Memory B cell (primary cell): ENCODE data around the gene NRXN3.

Experiments used
- ATAC-seq: fragments of 150-1000 bp; cut with Tn5 transposase; 2 replicates; pipeline ENCODE4 v1.10.0; 2021; ENCODE audit warnings: low read depth, mild to moderate bottlenecking, moderate library complexity
- DNase-seq, 2 donors: peaks; one replicate each; pipeline ENCODE4 v3.0.0; 2022; ENCODE audit warnings: low spot score in 2 of 2
- H3K27ac Mint-ChIP-seq: one replicate; pipeline ENCODE4 v1.8.0; 2022; ENCODE audit warnings: mild to moderate bottlenecking, moderate library complexity, mixed read lengths
- H3K27me3 Mint-ChIP-seq: one replicate; pipeline ENCODE4 v1.8.0; 2022; ENCODE audit warnings: mixed read lengths
- H3K36me3 Mint-ChIP-seq: one replicate; pipeline ENCODE4 v1.8.0; 2022; ENCODE audit warnings: mild to moderate bottlenecking, mixed read lengths
- H3K4me1 Mint-ChIP-seq: one replicate; pipeline ENCODE4 v1.8.0; 2022; ENCODE audit warnings: mixed read lengths
- H3K4me3 Mint-ChIP-seq: one replicate; pipeline ENCODE4 v1.8.0; 2022; ENCODE audit warnings: mild to moderate bottlenecking, moderate library complexity, mixed read lengths
- H3K9me3 Mint-ChIP-seq: one replicate; pipeline ENCODE4 v1.8.0; 2022; ENCODE audit warnings: mixed read lengths

The NRXN3 gene

DNA sequence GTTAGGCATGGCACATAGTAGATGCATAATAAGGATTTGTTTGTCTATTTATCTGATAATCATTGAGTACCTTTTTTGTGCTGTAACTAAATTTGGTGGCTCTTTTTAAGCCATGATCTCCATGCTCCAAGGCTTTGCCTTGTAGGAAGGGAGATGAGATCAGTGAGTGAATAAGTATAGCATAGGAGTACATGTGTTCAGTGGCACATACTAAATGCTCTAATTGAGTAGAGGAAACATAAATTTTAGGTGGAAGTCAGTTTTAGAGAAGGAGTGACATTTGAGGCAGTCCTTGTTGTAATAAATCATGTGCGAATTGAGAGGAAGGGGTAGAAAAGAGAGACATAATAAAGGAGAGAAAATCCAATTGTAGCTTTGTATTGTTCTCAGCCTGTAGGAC lies 482.6 kb downstream of the NRXN3 start:
- no peaks in the 10 kb centered on the region for H3K36me3 Mint-ChIP-seq
- peaks cover 6% of the 10 kb centered on the region for H3K27me3 Mint-ChIP-seq
- no peak for DNase-seq
- no peak overlapping the region for H3K27ac Mint-ChIP-seq
- no peak overlapping the region for H3K4me3 Mint-ChIP-seq
- no peak for ATAC-seq
- H3K4me1 Mint-ChIP-seq, result no peaks in the 10 kb centered on the region
- peaks cover 3% of the 10 kb centered on the region for H3K9me3 Mint-ChIP-seq

DNA sequence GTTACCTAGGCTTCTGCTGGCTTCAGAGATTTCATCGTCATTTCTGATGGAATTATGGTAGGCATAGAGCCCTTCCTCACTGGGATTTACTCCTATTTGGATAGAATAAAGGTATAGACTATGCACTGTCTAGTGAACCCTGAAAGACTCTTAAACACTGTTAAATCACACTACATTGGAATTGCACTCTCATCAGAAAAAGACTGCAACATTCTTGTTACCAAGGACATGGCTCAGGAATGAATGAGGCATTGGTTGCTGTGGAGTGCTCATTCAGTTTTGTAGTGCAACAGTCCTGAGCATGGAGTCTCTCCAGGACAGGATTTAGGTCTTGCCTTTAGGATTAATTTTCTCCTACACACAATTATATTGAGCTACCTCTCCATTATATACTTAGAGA lies 483.0 kb downstream of the NRXN3 start:
- DNase-seq, result no peak
- Mint-ChIP-seq H3K9me3 (peaks cover 3% of the 10 kb centered on the region), H3K36me3 (no peaks in the 10 kb centered on the region), H3K4me3 (no peak overlapping the region), H3K4me1 (no peaks in the 10 kb centered on the region), H3K27ac (no peak overlapping the region), H3K27me3 (peaks cover 6% of the 10 kb centered on the region)
- ATAC-seq, result no peak

DNA sequence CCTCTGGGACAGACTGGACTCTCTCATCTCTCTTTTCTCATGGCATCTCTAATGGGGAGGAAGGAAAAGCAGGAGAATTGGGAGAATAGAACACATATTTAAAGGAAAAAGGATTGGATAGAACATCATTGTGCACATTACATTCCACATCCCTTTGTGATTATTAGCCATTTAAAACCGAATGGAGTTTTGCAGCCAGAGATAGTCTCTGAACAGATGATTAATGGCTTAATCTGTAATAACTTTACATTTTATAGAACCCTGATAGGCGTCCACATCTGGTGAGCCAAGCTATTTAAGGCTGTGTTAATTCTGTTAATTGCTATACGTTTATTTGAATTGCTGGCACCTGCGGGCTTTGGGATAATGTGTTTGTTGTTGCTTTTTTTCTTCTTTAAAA lies 487.3 kb downstream of the NRXN3 start:
- ATAC-seq, result no peak
- H3K9me3 Mint-ChIP-seq, result peaks cover 4% of the 10 kb centered on the region
- DNase-seq, result no peak
- peaks cover 4% of the 10 kb centered on the region for H3K27me3 Mint-ChIP-seq
- no peak overlapping the region for H3K27ac Mint-ChIP-seq
- no peaks in the 10 kb centered on the region for H3K36me3 Mint-ChIP-seq
- no peak overlapping the region for H3K4me3 Mint-ChIP-seq
- no peaks in the 10 kb centered on the region for H3K4me1 Mint-ChIP-seq

DNA sequence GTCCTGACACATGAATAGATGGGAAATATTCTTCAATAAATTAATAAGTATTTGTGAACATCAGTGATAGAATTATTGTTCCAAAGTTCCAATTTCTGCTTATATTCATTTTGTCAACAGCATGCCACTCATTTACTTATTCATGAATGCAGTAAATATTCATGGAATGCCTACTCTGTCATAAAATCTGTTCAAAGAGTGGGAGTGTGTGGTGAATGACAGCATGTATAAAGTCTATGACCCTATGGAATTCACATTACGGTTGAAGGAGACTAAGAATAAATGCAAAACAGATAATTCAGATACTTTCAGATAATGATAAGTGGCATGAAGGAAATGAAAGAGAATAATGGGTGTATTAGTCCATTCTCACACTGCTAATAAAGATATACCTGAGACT lies 494.7 kb downstream of the NRXN3 start:
- no peak overlapping the region for H3K27ac Mint-ChIP-seq
- no peaks in the 10 kb centered on the region for H3K27me3 Mint-ChIP-seq
- no peaks in the 10 kb centered on the region for H3K36me3 Mint-ChIP-seq
- H3K9me3 Mint-ChIP-seq, result no peaks in the 10 kb centered on the region
- H3K4me1 Mint-ChIP-seq, result no peaks in the 10 kb centered on the region
- no peak overlapping the region for H3K4me3 Mint-ChIP-seq
- ATAC-seq (no peak), DNase-seq (no peak)

DNA sequence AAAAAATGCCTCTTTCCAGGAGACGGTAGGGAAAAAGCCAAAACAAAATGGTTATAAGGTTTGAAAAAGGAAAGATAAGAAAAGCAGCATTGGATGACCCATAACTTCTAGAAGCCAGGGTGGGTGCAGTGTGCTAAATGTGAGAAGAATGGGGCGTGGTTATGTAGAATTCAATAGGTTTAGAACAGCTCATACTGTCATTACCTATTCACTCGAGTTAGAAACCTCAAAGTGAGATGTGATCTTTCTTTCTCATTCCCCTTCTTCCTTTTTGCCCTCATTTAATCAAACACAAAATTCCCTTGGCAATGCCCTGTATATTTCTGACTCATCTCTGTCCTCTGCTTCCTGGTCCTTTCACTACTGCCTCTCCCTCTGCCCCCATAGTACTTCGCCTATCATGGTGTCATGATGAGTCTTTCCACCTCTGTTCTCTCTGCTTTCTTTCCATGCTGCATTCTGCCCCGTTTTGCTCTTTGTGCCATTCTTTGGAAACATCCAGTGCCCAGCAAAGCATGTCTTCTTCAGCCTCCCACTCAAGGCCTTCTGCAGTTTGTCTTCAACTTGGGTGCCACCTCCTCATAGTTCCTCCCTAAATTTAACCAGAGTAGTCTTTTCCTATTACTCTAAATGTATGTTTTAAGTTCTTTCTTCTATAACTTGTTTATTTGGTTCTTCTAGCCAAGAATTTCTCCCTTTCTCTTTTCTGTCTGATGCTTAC lies 496.3 kb downstream of the NRXN3 start:
- Mint-ChIP-seq H3K36me3 (no peaks in the 10 kb centered on the region), H3K27ac (no peak overlapping the region), H3K9me3 (peaks cover 5% of the 10 kb centered on the region), H3K4me1 (no peaks in the 10 kb centered on the region), H3K4me3 (no peak overlapping the region), H3K27me3 (peaks cover 2% of the 10 kb centered on the region)
- ATAC-seq, result no peak
- no peak for DNase-seq

DNA sequence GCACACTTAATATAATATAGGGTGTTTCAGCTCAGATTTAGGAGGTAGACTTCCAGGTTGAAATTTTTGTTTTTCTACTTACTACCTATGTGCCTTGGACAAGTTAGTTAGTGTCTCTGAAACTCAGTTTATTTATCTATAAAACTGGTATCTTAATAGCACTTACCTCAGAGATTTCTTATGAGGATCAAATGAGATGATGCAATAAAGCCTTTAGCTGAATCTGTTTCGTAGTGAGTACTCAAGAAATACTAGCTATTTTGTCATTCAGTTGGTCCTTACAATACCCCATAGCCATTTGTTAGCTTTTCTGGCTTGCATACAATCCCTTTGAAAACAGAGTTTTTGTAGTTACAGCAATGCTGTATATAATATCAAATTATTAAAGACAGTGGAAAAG lies 497.0 kb downstream of the NRXN3 start:
- Mint-ChIP-seq H3K27ac (no peak overlapping the region), H3K27me3 (peaks cover 2% of the 10 kb centered on the region), H3K36me3 (no peaks in the 10 kb centered on the region), H3K4me1 (no peaks in the 10 kb centered on the region), H3K4me3 (no peak overlapping the region), H3K9me3 (peaks cover 5% of the 10 kb centered on the region)
- DNase-seq, result no peak
- ATAC-seq, result no peak

DNA sequence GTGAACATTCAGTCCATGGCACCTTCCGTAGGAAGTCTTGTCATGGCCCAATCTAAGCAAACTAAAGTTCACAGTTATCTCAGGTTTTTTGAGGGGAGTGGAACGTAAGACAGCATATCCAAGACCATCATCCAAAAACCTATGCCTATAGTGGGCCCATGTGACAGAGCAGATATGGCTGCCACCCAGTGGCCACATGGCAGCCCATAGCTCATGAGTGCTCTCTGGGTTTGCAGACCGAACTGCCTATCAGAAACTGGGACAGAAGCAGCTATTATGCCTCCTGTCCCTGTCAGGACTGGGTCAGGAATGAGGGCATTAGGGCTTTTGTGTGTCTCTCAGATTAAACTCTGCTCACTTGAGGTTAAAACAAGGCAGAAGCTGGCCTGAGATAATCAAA lies 503.7 kb downstream of the NRXN3 start:
- DNase-seq (no peak), ATAC-seq (no peak)
- H3K36me3 Mint-ChIP-seq, result no peaks in the 10 kb centered on the region
- H3K4me1 Mint-ChIP-seq, result no peaks in the 10 kb centered on the region
- H3K27ac Mint-ChIP-seq, result no peak overlapping the region
- H3K4me3 Mint-ChIP-seq, result no peak overlapping the region
- H3K9me3 Mint-ChIP-seq, result peaks cover 5% of the 10 kb centered on the region
- H3K27me3 Mint-ChIP-seq, result peaks cover 2% of the 10 kb centered on the region

DNA sequence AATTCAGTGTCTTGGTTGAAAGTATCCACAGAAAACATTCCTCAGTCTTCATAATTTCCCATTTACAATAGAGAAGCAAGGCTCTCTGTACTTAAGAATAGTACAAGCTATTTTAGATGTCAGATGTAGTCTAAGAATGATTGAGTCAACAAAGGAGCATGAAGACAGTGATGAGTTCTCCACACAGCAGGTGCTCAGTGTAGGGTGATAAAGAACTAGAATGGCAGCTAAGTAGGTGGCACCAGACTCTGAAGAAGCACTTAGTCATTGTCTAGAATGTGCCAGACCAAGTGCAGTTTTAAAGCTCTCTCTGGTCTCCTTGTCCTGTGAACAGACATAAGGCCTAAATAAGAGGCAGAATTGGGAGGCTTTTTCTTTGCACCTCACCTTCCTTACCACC lies 504.6 kb downstream of the NRXN3 start:
- Mint-ChIP-seq H3K9me3 (peaks cover 5% of the 10 kb centered on the region), H3K27ac (no peak overlapping the region), H3K36me3 (no peaks in the 10 kb centered on the region), H3K27me3 (peaks cover 2% of the 10 kb centered on the region), H3K4me3 (no peak overlapping the region), H3K4me1 (no peaks in the 10 kb centered on the region)
- DNase-seq (no peak), ATAC-seq (no peak)

DNA sequence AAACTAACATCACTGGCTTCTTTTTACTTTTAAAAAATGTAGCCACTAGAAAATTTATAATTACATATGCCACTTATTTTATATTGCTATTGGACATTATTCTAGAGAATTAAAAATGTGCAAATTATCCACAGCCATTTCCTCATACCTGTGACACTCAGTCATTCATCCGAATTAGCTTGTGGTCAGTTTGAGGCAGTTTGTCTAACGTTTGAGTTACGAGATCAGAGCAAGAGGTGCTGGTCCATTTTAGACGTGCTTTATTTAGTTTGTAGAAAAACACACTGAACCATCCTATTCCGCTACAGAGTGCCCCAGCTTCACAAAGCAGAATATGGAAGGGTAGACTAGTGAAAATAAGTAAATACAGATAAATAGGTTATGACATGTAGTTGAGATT lies 513.0 kb downstream of the NRXN3 start:
- DNase-seq, result no peak
- H3K9me3 Mint-ChIP-seq, result no peaks in the 10 kb centered on the region
- no peak for ATAC-seq
- H3K27ac Mint-ChIP-seq, result no peak overlapping the region
- H3K4me3 Mint-ChIP-seq, result no peak overlapping the region
- H3K4me1 Mint-ChIP-seq, result no peaks in the 10 kb centered on the region
- H3K27me3 Mint-ChIP-seq, result no peaks in the 10 kb centered on the region
- H3K36me3 Mint-ChIP-seq, result no peaks in the 10 kb centered on the region

DNA sequence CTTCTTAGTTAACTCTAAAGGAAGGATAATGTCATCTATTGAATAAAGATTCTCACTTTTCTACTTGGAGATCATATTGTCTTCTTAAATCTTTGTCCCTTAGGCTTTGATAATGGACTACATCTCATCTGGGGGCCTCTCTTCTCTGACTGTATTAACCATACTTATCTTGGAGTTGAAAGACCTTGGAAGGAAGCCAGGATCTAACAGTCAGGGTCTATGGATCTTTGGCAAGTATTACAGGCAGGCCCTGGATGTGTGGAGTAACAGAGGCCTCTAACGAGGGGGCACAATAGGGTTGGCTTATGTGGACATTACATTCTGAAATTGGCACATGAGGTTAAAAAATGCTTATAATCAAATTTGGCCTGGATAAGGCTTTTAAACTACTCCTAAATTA lies 513.8 kb downstream of the NRXN3 start:
- Mint-ChIP-seq H3K27ac (no peak overlapping the region), H3K4me3 (no peak overlapping the region), H3K4me1 (no peaks in the 10 kb centered on the region), H3K9me3 (no peaks in the 10 kb centered on the region), H3K27me3 (no peaks in the 10 kb centered on the region), H3K36me3 (no peaks in the 10 kb centered on the region)
- DNase-seq (no peak), ATAC-seq (no peak)

DNA sequence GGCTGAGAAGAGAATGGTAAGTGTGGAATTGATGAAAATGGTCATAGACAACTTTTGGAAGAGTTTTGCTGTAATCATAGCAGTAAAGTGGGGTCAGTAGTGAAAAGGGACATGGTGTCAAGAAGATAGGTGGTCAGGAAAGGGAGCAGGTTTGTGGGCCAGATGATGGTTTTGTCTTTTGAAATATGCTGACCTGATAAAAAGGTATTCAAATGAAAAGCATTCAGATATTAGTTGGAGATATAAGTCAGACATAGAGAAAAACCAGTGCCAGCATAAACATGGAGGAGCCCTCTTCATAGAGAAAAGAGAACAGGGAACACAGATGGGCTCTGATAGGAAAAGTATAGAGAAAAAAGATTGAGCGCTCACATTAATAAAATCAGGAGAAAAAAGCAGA lies 518.3 kb downstream of the NRXN3 start:
- H3K9me3 Mint-ChIP-seq, result peaks cover 4% of the 10 kb centered on the region
- no peak overlapping the region for H3K4me3 Mint-ChIP-seq
- no peak for DNase-seq
- no peaks in the 10 kb centered on the region for H3K4me1 Mint-ChIP-seq
- H3K36me3 Mint-ChIP-seq, result no peaks in the 10 kb centered on the region
- H3K27me3 Mint-ChIP-seq, result no peaks in the 10 kb centered on the region
- no peak overlapping the region for H3K27ac Mint-ChIP-seq
- ATAC-seq, result no peak

DNA sequence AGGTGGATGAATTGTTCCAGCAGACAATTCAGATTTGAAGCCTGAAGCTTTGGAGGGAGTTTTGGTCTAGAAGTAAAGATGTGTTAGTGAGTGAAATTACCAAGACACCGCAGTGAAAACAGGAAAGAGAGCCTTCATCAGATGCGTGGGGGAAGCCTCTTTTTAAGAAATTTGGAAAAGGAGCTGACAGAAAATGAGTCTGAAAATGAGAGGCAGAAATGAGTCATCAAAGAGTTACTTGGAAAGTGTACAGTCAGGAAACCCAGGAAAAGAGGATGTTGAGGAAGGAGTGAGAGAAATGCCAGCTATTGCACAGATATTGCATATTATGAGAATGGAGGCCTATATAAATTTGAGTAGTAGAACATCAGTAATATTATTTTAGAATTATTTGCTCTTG lies 520.7 kb downstream of the NRXN3 start:
- peaks cover 4% of the 10 kb centered on the region for H3K9me3 Mint-ChIP-seq
- DNase-seq (no peak), ATAC-seq (no peak)
- H3K27me3 Mint-ChIP-seq, result no peaks in the 10 kb centered on the region
- no peak overlapping the region for H3K4me3 Mint-ChIP-seq
- no peaks in the 10 kb centered on the region for H3K36me3 Mint-ChIP-seq
- no peaks in the 10 kb centered on the region for H3K4me1 Mint-ChIP-seq
- no peak overlapping the region for H3K27ac Mint-ChIP-seq

DNA sequence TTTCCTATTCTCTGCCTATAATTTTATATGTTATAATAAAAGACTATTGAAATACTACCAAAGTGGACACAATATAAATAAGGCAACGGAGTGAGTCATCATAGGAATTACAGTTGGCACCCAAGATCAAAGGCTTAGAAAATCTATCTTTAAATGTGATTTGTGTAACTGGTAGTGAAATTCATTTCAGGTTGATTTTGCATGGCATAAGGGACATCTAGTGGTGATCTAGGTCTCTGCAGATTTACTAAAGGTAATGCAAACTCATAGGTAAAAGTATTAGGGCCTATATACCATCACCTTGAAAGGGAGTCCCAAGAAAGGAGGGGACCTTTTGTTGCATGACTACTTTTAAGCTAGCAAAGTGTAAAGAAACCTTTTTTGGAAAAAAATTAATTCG lies 527.2 kb downstream of the NRXN3 start:
- no peaks in the 10 kb centered on the region for H3K4me1 Mint-ChIP-seq
- DNase-seq, result no peak

DNA sequence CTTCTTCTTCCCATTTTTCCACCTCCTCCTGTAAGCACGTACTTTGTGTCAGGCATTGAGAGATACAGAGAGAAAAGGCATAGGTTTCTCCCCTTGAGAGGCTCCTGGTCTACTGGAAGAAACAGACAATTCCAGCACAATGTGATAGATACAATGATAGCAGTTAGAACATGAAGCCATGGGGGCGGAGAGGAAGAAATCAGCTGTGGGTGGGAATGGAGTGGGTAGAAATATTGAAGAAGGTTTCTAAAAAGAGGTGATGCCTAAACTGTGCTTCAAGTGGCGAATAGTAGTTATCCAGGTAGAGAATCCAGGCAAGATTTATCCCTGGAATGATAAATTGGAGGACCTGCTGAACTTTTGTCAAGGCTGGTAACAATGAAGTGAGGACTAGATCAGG lies 528.8 kb downstream of the NRXN3 start:
- Mint-ChIP-seq H3K27ac (no peak overlapping the region), H3K9me3 (no peaks in the 10 kb centered on the region), H3K36me3 (no peaks in the 10 kb centered on the region), H3K4me3 (no peak overlapping the region), H3K27me3 (peaks cover 1% of the 10 kb centered on the region), H3K4me1 (no peaks in the 10 kb centered on the region)
- ATAC-seq, result no peak
- DNase-seq, result no peak

More for the DNA sequence above, 527.2 kb downstream of the NRXN3 start:
- no peak for ATAC-seq
- Mint-ChIP-seq H3K27ac (no peak overlapping the region), H3K4me3 (no peak overlapping the region), H3K36me3 (no peaks in the 10 kb centered on the region), H3K9me3 (no peaks in the 10 kb centered on the region), H3K27me3 (no peaks in the 10 kb centered on the region)

DNA sequence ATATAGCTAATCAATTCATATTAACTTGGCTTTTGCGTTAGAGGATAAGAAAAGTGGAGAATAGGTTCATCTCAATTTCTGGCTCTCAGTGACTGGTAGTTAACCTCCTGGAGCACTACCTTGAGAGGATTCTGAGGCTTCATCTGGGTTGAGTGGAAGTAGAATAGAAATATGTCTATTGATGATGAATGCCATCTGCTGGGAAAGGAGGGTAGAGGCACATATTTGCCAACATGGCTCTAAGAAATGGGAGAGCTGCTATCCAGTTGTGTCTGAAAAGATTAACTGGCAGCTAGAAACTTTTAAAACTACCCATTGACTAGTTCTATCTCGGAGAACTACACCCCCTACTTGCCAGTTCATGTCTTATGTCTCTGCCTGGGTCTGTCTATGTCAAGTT lies 530.1 kb downstream of the NRXN3 start:
- no peak for DNase-seq
- Mint-ChIP-seq H3K4me3 (no peak overlapping the region), H3K36me3 (no peaks in the 10 kb centered on the region), H3K27ac (no peak overlapping the region), H3K27me3 (peaks cover 1% of the 10 kb centered on the region), H3K9me3 (no peaks in the 10 kb centered on the region), H3K4me1 (no peaks in the 10 kb centered on the region)
- no peak for ATAC-seq
